GM21367 (cell line): ENCODE data around the gene DCXR.

Experiments used
- ATAC-seq: cut with Tn5 transposase; IDR thresholded peaks from one replicate; pipeline ENCODE4 v1.9.1; 2021; ENCODE audit not compliant: unreplicated experiment

Gene DCXR

DNA sequence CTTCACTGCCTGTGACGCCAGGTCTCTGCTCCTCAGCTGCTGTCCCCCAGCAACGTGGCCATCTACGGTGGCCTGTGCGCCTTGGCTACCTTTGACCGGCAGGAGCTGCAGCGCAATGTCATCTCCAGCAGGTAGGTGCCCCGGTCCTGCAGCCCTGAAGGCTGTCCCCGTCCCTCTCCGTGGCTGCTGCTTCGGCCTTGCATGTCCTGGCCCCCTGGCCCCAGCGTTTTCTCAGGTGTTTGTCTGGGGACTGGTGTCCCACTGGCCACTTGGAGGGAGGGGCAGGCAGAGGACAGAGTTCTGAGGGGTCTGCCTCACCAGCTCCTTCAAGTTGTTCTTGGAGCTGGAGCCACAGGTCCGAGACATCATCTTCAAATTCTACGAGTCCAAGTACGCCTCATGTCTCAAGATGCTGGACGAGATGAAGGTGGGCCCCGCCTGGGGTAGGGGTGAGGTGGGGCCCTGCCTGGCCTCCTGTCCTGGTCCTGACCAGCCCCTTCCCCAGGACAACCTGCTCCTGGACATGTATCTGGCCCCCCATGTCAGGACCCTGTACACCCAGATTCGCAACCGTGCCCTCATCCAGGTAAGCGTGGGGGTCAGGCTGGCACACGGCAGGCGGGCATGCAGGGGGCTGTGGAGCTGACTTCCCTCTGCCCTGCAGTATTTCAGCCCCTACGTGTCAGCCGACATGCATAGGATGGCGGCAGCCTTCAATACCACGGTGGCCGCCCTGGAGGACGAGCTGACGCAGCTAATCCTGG, 18.6 kb upstream of the DCXR start:
- ATAC-seq: no peak

DNA sequence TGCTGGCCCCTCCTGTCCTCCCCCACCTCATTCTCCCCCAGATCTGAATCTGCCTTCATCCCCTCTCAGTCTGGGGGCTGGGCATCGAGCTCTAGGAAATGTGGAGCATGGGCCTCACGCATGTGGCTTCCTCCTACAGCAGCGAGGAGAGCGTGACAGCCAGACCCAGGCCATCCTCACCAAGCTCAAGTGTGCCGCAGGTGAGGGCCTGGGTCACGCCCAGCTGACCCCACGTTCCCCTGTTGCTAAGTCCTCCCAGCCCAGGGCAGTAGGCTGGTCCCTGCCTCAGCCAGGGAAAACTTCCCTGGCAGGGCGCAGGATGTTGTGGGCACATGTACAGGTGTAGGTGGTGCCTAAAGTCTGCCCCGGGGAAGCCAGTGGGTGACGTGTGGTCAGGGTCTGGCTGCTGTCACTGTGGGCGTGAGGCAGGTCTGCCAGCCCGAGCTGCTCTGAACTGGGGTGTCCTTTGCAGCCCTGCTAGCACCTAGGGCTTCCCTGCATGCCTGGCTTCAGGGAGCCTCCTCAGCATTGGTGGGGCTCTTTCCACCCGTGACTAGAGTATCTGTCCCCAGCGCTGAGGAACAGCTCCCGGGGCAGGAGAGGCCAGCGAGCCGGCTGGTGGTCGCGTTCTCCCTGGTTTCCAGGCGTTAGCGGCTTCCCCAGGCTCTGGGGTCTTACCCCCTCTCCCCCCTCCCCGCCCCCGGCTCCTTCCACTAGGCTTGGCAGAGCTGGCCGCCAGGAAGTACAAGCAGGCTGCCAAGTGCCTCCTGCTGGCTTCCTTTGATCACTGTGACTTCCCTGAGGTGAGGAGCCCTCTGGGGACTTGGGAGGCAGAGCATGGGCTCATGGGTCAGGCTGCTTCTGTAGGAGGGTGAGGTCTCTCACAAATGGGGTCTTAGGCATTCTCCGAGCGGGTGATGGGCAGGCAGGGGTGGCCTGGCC, 17.8 kb upstream of the DCXR start:
- no peak for ATAC-seq

DNA sequence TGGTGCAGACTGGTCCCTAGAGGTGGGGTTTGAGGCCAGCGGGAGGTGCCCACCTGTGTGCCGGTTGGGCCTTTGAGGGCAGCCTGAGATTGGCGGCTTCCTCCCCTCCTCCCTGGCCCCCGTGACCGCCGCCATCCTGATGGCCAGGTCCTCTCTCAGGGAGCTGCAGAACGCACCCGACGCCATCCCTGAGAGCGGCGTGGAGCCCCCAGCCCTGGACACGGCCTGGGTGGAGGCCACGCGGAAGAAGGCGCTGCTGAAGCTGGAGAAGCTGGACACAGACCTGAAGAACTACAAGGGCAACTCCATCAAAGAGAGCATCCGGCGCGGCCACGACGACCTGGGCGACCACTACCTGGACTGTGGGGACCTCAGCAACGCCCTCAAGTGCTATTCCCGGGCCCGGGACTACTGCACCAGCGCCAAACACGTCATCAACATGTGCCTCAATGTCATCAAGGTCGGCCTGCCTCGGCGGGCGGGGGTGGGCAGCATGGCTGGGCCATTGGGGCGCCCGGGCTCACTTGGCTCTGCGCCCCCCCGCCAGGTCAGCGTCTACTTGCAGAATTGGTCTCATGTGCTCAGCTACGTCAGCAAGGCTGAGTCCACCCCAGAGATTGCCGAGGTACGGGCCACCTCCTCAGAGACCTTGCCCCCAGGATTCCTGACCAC, 17.0 kb upstream of the DCXR start:
- ATAC-seq: no peak

DNA sequence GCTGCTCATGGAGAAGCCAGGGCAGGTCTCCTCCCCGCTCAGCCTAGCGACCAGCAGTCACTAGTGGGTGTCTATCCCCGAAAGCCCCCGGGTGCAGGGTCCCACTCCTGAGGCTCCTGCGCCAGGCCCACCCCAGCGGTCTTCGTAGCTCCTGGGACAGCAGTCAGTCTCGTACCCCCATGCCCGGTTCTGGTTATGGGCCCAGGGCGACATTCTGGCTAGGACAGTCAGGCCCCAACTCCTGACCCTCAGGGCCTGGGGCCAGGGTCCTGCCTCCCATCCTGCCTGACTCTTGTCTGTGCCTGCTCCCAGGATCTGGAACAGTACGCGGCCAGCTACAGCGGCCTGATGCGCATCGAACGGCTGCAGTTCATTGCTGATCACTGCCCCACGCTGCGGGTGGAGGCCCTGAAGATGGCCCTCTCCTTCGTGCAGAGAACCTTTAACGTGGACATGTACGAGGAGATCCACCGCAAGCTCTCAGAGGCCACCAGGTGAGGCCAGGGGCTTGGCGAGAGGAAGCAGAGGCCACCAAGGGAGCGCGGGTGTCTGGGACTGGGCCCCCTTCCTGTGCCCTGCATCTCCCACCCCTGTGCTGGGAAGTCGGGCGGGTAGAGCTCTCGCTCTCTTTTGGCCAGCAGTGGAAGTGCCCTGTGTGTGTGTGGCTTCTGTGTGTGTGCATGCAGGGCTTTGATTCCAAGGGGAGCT, 16.2 kb upstream of the DCXR start:
- ATAC-seq: no peak

DNA sequence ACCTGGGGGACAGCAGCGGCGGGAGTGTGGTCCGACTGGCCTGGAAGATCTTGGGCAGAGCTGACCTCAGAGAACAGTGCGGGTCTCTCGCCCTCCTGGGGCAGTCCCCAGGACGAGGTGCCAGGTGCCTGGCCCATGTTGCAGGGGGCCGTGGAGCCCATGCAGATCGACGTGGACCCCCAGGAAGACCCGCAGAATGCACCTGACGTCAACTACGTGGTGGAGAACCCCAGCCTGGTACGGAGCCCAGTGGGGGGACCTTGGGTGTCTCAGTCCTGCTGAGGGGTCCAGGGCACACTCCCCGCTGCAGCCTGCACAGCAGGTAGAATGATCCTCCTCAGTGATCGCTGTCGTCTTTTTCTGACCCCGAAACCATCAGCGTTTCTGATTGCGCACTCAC, 15.6 kb upstream of the DCXR start:
- no peak for ATAC-seq

DNA sequence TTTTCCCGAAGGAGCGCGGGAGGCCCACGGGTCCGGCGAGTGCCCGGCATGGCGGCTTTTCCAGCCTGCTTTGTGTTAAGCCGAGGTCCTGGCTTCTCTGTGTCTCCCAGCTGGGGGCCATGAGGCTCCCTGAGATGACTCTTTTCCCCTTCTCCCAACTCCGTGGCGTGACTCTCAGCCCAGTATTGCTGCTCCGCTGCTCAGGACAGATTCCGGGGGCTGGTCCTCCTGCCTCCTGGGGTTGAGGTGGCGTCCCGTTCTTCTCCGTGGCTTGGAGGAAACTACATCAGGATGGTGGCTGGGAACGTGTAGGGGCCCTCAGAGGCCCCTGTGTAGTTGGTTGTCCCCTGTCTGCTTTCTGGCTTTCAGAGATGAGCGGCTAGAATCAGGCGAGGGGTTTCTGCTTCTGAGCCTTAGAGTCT, 15.2 kb upstream of the DCXR start:
- no peak for ATAC-seq

DNA sequence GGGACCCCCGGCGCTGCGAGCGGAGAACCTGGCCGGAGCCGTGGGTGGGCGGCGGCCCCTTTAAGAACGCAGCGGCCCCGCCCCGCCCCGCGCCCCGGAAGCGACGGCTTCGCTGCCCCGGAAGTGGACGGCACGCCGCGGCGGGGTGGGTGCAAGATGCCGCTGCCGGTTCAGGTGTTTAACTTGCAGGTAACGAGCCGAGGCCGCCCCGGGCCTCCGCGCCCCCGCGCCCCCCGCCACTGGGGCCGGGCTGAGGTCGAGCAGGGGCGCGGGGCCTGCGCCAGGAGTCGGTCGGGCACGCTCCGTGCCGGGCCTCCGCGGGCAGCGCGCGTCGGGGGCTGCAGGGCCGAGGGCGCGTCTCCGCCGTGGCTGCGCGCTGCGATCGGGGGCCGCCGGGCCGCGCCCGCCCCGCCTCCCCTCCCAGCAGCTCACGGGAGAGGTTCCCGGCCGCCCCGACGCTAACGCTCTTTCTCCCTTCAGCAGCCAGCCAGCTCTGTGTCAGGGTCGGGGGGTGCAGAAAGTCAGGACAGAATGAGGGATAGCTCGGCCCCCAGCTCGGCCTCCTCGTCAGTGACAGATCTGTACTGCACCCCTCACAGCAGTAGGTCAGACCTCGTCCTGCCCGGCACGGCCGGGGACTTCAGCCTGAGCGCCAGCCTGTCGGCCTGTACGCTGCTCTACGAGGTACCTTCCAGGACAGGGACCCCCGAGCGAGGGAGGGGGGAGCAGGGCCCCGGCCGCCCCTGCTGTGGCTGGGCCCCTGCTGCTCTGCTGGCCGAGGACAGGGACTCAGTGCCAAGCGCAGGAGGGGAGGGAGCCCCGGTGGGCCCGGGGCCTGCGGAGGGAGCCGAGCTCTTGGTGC, 14.5 kb upstream of the DCXR start, which contains the start of the genes GPS1 and RFNG:
Gene GPS1 (plus strand): TSS at position 123 of the 862 bp plus-strand sequence. CDS start 34 bp downstream, at position 157.
Gene RFNG (minus strand): TSS at position 36 of the 862 bp plus-strand sequence. CDS start 45 bp downstream, outside the sequence.
- no peak for ATAC-seq

DNA sequence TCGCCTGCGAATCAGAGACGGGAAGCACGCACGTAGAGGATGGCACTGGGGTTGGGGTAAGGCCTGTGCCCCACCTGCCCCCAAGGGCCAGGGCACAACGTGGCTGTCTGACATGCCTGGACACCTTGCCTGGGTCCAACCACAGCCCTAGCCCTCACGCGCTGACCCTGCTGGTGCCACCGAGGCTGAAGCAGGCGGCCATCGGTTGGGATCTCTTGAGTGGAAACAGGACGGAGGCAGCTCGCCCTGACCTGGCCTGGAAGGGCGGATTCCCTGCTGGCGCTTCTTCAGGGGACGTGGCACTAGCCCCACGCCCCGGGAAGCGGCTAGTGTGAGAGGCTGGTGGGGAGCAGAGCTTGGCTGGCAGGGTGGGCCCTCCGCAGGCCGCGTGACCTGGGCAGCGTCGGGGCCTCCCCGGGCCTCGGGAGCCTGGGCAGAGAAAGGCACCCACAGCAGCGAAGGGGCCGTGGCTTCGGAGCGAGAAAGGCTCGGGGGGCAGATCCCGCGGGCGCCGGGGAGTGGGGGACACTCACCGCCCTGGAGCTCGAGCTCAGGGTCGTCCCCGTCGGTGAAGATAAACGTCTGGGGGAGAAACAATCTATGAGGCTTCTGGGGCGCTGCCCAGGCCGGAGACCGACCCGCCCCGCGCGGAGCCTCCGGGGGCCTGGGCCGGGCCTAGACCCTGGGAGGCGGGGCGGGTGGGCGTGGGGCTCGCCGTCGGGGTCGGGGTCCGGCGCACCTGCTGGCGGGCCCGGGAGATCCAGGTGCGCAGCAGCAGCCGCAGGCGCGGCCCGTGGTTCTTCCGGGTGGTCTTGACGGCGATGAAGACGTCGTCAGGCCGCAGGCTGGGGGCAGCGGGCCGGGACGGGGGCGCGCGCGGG, 13.5 kb upstream of the DCXR start:
- ATAC-seq: no peak

DNA sequence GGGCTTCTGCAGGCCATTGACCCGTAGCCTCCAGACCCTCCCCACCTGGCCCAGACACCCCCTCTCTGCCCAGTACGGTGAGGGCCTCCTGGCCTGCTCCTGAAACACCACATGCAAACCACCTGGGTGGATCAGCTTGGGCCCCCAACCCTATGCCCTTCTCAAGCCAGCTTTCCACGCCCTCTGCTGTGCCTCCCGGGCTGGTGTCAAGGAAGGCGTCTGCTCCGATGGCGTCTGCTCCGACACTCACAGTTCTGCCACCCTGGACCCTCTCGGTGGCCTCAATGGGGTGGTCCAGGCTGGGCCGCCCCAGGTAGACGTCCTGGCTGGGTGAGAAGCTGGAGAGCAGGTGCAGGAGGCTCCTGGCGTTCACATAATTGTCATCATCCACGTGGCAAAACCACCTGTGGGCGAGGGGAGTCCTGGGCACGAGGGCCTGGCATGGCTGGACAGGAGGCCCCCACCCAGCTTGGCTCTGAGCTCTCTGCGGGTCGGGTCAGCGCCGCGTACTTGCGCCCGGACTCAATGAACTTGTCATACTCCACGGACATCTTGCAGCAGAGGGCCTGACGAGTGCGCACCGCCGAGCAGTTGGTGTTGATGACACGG, 12.8 kb upstream of the DCXR start:
- ATAC-seq: no peak

DNA sequence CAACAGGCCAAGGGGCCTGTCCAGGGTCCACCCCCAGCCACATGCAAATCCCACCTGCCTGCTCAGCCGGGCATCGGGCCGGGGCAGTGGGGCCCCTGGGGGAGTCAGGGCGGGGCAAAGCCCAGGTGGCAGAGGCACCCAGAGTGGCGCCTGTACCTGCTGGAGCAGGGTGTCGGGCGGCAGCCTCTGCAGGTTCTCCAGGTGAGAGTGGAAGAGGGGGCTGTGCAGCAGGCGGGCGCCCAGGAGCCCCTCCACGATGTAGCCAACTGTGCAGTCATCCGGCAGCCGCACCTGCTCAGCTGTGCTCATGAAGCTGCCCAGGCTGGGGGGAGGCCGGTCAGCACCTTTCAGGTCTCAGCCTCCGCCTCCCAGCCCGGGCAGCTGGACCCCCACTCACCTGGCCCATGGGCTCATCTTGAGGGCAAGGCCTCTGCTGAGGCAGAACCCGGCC, 12.0 kb upstream of the DCXR start:
- no peak for ATAC-seq

DNA sequence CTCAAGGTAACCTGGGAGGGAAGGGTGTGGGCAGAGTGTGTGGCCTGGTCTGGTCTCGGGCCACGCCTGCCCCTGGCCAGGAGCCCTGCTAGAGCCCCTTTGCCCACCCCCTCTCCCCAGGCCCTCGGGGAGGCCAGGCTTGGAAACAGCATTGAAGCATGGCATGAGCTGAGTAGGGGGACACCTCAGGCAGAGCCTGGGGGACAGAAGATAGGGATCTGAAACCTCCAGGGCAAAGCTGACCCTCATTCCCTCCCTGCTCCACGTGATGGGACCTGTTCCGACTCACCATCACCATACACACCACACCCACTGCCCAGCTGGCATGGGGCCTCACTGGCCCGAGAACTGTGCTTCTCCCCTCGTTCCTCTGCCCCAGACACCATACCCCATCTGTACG, 11.6 kb upstream of the DCXR start:
- ATAC-seq: no peak

DNA sequence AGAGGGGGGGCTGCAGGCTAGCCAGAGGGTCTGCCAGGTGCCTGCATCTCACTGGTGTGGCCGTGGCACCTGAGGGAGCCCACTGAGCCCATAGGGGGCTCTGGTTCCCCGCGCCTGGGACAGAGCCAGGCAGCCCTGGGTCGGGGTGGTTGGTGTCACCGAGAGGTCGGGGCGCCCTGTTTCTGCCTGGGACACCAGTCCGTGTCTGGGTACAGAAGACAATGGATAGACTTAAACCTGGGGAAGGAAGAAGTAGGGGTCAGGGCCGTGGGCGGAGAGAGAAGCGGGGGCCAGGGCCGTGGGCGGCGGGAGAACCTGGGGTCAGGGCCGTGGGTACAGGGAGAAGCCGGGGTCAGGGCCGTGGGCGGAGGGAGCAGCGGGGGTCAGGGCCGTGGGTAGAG, 11.1 kb upstream of the DCXR start:
- ATAC-seq: no peak

DNA sequence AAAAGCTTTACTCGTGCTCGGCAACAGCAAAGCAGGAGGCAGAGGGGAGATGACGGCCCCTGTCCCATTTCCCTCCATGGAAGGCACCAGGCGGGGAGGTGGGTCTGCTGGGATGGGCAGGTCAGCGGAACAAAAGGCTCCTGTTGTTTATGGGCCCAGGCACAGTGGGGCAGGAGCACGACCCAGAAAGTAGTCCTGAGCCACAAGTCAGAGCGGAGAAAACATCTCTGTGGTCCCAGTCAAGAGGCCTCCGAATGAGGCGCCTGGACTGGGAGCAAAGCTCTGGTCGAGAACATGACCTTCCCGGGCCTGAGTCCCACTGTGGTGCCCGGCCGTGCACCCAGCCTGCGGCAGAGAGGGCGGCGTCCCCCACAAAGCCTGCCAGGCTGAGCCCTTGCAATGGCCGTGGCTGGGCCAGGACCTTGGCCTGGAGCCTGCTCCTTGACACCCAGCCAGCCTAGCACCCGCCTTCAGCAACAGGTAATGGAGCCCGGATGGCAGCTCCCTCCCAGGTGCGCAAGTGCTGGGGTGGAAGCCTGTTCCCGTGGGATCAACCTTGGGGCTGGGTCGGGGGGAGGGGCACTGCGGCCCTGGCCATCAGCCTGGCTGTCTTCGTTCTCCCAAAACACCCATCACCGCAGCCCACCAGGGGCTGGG, 10.5 kb upstream of the DCXR start:
- ATAC-seq: no peak

DNA sequence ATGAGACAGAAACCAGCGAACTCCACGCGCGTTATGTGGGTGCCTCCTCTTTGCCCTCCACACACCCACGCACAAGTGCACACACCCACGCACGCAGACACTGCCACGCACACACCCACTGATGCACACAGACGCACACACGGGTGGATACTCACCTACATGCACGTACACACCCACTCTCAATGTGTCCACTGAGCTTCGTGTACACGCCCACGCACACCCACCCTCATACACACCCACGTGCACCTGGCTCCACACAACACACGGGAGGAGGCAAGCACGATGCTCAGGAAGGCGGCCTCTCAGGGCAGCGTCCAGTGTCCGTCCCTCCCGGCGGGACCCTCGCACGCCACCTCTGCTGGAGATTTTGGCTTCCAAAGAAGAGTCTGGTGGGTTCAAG, 9.9 kb upstream of the DCXR start:
- ATAC-seq: no peak

DNA sequence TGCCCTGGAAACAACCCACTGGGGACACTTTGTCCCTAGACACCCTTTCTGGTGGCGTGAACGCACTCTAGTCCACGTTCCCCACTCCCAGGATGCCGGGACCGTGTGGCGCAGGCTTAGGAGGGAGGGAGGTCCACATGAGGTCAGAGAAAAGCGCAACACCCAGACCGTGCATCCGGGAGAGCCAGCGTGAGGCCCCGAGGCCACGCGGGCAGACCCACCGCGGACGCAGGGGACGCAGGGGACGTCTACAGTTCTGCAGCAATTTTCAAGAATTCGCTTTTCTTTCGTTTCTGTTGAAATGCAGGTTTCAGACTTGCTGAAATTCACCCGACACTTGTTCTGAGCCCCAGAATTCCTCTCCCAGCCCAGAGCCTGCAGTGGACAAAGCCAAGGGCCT, 9.4 kb upstream of the DCXR start:
- ATAC-seq: no peak

DNA sequence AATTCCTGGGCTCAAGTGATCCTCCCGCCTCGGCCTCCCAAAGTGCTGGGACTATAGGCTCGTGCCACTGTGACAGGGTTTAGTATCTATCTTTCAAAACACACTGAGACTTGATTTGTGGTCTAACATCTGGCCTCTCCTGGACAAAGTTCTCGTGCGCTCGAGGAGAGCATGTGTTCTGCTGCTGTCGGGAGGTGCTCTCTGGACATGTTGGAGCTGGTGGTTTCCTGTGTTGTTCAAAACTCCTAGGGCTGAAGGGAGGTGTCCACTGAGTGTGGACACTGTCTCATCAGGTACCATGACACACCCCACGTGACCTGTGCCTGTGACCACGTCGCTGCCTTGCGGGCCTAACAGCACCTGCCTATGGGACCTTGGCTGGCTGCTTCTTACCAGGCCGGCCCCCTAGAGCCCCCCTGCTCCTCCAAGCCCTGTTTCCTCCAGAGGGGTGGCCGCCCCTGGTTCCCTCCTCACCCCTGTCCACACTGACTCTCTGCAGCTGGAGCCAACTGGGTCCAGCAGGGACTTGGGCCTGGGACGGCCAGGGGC, 8.5 kb upstream of the DCXR start:
- ATAC-seq: no peak

DNA sequence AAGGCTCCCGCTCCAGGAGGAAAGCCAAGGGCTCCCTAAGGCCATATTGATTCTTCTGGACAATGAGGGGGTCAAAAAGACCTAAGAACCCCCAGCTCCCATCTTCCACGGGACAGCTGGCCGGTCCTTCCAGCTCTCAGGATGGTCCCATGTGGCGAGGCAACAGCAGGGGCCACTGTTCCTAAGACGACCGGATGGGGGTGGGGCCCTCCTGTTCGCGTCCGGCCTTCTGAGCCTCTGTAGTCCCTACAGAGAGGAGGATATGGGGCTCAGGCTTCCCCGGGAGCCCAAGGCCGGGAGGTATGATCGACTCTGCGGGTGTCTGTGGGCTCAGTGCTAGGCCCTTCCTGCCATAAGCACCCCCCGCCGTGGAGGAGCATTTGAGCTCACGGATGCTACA, 6.0 kb upstream of the DCXR start:
- ATAC-seq: no peak

DNA sequence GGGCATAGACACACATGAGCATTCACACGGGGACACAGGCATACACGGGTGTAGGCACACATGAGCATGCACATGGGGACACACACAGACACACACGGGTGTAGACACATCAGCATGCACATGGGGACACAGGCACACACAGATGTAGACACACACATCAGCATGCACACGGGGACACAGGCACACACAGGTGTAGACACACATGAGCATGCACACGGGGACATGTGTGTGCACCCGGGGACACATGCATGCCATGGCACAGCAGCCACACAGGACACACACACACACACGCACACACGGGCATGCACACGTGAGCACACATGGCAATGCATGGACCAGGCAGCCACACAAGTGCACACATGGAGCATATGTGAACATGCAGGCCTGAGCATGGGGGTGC, 5.2 kb upstream of the DCXR start:
- no peak for ATAC-seq
